HL-60 (cell line): ENCODE results near the gene TM4SF4.

ENCODE experiments used
- GABPA ChIP-seq: IDR thresholded peaks from 2 replicates; pipeline ENCODE4 v1.6.1; 2012; ENCODE audit warnings: low read depth
- POLR2AphosphoS5 ChIP-seq: IDR thresholded peaks from 2 replicates; pipeline ENCODE4 v1.6.1; 2012; ENCODE audit warnings: low read depth
- TF ChIP-seq, protein P1 (sequence below): IDR thresholded peaks from one replicate; pipeline ENCODE4 v1.5.1; 2011; ENCODE audit warnings: low read length, control low read depth, inconsistent platforms; ENCODE audit not compliant: insufficient read depth
- TF ChIP-seq, protein P2 (sequence below): IDR thresholded peaks from 2 replicates; pipeline ENCODE4 v1.6.1; 2012; ENCODE audit warnings: low read depth; ENCODE audit not compliant: insufficient replicate concordance

DNA sequence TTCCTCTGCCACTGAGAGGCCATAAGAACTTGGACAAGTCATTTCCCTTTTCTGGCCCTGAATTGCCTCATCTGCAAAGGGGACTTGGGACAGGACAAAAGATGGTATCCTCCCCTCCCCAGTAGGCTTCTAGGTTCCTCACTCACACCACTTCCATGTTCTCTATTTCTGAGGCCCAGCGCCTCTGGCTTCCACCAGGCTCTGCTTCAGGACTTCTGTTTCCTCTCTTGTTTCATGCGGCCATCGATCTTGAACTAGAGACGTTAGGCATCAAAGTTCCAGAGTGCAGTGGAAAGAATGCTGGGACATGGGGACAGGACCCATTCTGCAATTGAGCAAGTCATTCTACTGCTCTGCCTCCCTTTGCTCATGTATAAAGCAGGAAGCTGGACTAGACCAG is 1.7 kb downstream of the TM4SF4 start:
- no peak for TF ChIP-seq POLR2AphosphoS5
- TF ChIP-seq, protein P1, sequence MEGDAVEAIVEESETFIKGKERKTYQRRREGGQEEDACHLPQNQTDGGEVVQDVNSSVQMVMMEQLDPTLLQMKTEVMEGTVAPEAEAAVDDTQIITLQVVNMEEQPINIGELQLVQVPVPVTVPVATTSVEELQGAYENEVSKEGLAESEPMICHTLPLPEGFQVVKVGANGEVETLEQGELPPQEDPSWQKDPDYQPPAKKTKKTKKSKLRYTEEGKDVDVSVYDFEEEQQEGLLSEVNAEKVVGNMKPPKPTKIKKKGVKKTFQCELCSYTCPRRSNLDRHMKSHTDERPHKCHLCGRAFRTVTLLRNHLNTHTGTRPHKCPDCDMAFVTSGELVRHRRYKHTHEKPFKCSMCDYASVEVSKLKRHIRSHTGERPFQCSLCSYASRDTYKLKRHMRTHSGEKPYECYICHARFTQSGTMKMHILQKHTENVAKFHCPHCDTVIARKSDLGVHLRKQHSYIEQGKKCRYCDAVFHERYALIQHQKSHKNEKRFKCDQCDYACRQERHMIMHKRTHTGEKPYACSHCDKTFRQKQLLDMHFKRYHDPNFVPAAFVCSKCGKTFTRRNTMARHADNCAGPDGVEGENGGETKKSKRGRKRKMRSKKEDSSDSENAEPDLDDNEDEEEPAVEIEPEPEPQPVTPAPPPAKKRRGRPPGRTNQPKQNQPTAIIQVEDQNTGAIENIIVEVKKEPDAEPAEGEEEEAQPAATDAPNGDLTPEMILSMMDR: no peak
- TF ChIP-seq, protein P2, sequence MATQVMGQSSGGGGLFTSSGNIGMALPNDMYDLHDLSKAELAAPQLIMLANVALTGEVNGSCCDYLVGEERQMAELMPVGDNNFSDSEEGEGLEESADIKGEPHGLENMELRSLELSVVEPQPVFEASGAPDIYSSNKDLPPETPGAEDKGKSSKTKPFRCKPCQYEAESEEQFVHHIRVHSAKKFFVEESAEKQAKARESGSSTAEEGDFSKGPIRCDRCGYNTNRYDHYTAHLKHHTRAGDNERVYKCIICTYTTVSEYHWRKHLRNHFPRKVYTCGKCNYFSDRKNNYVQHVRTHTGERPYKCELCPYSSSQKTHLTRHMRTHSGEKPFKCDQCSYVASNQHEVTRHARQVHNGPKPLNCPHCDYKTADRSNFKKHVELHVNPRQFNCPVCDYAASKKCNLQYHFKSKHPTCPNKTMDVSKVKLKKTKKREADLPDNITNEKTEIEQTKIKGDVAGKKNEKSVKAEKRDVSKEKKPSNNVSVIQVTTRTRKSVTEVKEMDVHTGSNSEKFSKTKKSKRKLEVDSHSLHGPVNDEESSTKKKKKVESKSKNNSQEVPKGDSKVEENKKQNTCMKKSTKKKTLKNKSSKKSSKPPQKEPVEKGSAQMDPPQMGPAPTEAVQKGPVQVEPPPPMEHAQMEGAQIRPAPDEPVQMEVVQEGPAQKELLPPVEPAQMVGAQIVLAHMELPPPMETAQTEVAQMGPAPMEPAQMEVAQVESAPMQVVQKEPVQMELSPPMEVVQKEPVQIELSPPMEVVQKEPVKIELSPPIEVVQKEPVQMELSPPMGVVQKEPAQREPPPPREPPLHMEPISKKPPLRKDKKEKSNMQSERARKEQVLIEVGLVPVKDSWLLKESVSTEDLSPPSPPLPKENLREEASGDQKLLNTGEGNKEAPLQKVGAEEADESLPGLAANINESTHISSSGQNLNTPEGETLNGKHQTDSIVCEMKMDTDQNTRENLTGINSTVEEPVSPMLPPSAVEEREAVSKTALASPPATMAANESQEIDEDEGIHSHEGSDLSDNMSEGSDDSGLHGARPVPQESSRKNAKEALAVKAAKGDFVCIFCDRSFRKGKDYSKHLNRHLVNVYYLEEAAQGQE: no peak
- no peak for TF ChIP-seq GABPA
